ENCODE data around the gene ELFN2. TPM values are rescaled to one million over a fixed set of nuclear protein-coding genes. Genes with fewer than 3 reads are reported as not detected.
"Not testable (repeated sequence)": the region's sequence is repeated elsewhere in the genome, so short reads cannot be mapped to it uniquely, and the experiment has no call there.

ELFN2 gene
- total RNA-seq, 1 experiment from 2014 or later = 30.8 TPM

- no peak for TF ChIP-seq EZH2 (IDR thresholded peaks at IDR 0.05; ENCODE audit: low read depth)
- TF ChIP-seq CTCF (conservative IDR thresholded peaks at IDR 0.05) = no peak
- ChIA-PET CTCF (no interaction called here), POLR2A (ENCODE audit: unreplicated experiment) (no interaction called here)
- Histone ChIP-seq H3K27me3 (ENCODE audit: insufficient read depth, low read depth) (no peaks in the 10 kb centered on the region), H3K9me2 (ENCODE audit: insufficient read depth) (no peaks in the 10 kb centered on the region), H3K4me2 (peak overlapping the region; percentile 59), H3K79me2 (ENCODE audit: low read depth) (no peaks in the 10 kb centered on the region), H3K27ac (peak overlapping the region; percentile 59), H4K20me1 (ENCODE audit: insufficient read depth) (peaks cover 7% of the 10 kb centered on the region; the same call in 1 of the 2 replicates), H3K36me3 (ENCODE audit: low read depth) (no peaks in the 10 kb centered on the region), H2AFZ (no peak overlapping the region), H3F3A (ENCODE audit: insufficient read depth, low read depth) (peaks cover 39% of the 10 kb centered on the region), H3K4me1 (replicated peaks; ENCODE audit: insufficient read depth) (peaks cover 27% of the 10 kb centered on the region), H3K9me3 (ENCODE audit: insufficient read depth, low read depth) (no peaks in the 10 kb centered on the region), H3K4me3 (no peak overlapping the region)
- no TSS peak for BruUV-seq (replicated peaks)
- DNase-seq = peak; percentile 60 to 95
- intact Hi-C loops (cut with micrococcal nuclease; ENCODE audit: unreplicated experiment) = no loop called here
Measured at GRCh38 chr22:37400719-37401118, 26.6 kb downstream of the ELFN2 start.

GRCh38 chr22:37399457-37399856, 27.8 kb downstream of the ELFN2 start:
- intact Hi-C loops (cut with micrococcal nuclease; ENCODE audit: unreplicated experiment); H3K4me3 ChIP-seq; POLR2A ChIA-PET (ENCODE audit: unreplicated experiment); H3K27ac ChIP-seq; BruUV-seq (replicated peaks); CTCF ChIA-PET; H3K9me3 ChIP-seq (ENCODE audit: insufficient read depth, low read depth); H3K36me3 ChIP-seq (ENCODE audit: low read depth); H3K79me2 ChIP-seq (ENCODE audit: low read depth); H3K9me2 ChIP-seq (ENCODE audit: insufficient read depth); H4K20me1 ChIP-seq (ENCODE audit: insufficient read depth); H2AFZ ChIP-seq; DNase-seq; H3K27me3 ChIP-seq (ENCODE audit: insufficient read depth, low read depth): not testable (repeated sequence)
- H3F3A ChIP-seq (ENCODE audit: insufficient read depth, low read depth) = peaks cover 36% of the 10 kb centered on the region
- H3K4me1 ChIP-seq (replicated peaks; ENCODE audit: insufficient read depth) = peaks cover 27% of the 10 kb centered on the region
- peak overlapping the region; percentile 59 for H3K4me2 ChIP-seq

GRCh38 chr22:37397226-37397625, 30.1 kb downstream of the ELFN2 start:
- intact Hi-C loops (cut with micrococcal nuclease; ENCODE audit: unreplicated experiment) = no loop called here
- no peak overlapping the region for H2AFZ ChIP-seq
- H3K4me1 ChIP-seq (replicated peaks; ENCODE audit: insufficient read depth) = peaks cover 27% of the 10 kb centered on the region
- H3K27ac ChIP-seq = no peak overlapping the region
- no TSS peak for BruUV-seq (replicated peaks)
- no peak for DNase-seq
- no peak overlapping the region for H3K4me3 ChIP-seq
- H3K36me3 ChIP-seq (ENCODE audit: low read depth) = no peaks in the 10 kb centered on the region
- H3K4me2 ChIP-seq = no peak overlapping the region
- H3K9me2 ChIP-seq (ENCODE audit: insufficient read depth) = no peaks in the 10 kb centered on the region
- ChIA-PET CTCF (interaction anchor here (0.5 to 0.6 kb wide), 2 partner anchors 74 to 79 kb away, joined by 3 read pairs; no protein-coding TSS in a partner anchor), POLR2A (ENCODE audit: unreplicated experiment) (no interaction called here)
- no peaks in the 10 kb centered on the region for H3K27me3 ChIP-seq (ENCODE audit: insufficient read depth, low read depth)
- no peaks in the 10 kb centered on the region for H4K20me1 ChIP-seq (ENCODE audit: insufficient read depth)
- no peak for TF ChIP-seq EZH2 (IDR thresholded peaks at IDR 0.05; ENCODE audit: low read depth)
- TF ChIP-seq CTCF (conservative IDR thresholded peaks at IDR 0.05) = no peak
- no peaks in the 10 kb centered on the region for H3K79me2 ChIP-seq (ENCODE audit: low read depth)
- peaks cover 19% of the 10 kb centered on the region for H3F3A ChIP-seq (ENCODE audit: insufficient read depth, low read depth)
- H3K9me3 ChIP-seq (ENCODE audit: insufficient read depth, low read depth) = no peaks in the 10 kb centered on the region

- Histone ChIP-seq H3K4me2 (no peak overlapping the region), H3K9me2 (ENCODE audit: insufficient read depth) (no peaks in the 10 kb centered on the region), H3K79me2 (ENCODE audit: low read depth) (no peaks in the 10 kb centered on the region), H3K27me3 (ENCODE audit: insufficient read depth, low read depth) (no peaks in the 10 kb centered on the region), H3K27ac (no peak overlapping the region), H3K4me3 (no peak overlapping the region), H2AFZ (no peak overlapping the region), H3K4me1 (replicated peaks; ENCODE audit: insufficient read depth) (peaks cover 27% of the 10 kb centered on the region), H3F3A (ENCODE audit: insufficient read depth, low read depth) (peaks cover 17% of the 10 kb centered on the region), H3K36me3 (ENCODE audit: low read depth) (no peaks in the 10 kb centered on the region), H4K20me1 (ENCODE audit: insufficient read depth) (no peaks in the 10 kb centered on the region), H3K9me3 (ENCODE audit: insufficient read depth, low read depth) (no peaks in the 10 kb centered on the region)
- no TSS peak for BruUV-seq (replicated peaks)
- DNase-seq = no peak
- no peak for TF ChIP-seq CTCF (conservative IDR thresholded peaks at IDR 0.05)
- no peak for TF ChIP-seq EZH2 (IDR thresholded peaks at IDR 0.05; ENCODE audit: low read depth)
- POLR2A ChIA-PET (ENCODE audit: unreplicated experiment) = no interaction called here
- CTCF ChIA-PET = interaction anchor here (0.5 kb wide), 1 partner anchor 75 kb away, joined by 3 read pairs; no protein-coding TSS in a partner anchor
- intact Hi-C loops (cut with micrococcal nuclease; ENCODE audit: unreplicated experiment) = no loop called here
Measured at GRCh38 chr22:37396488-37397084, 30.7 kb downstream of the ELFN2 start.
